Neutrophil (primary cell): ENCODE measurements around the gene ATG9B.
"Not testable (repeated sequence)": the region's sequence is repeated elsewhere in the genome, so short reads cannot be mapped to it uniquely, and the experiment has no call there.

ENCODE experiments used
- H3K27ac ChIP-seq: fragments of 200-600 bp; sonication (generic); 2 replicates; pipeline ENCODE4 v1.5.1; 2016; ENCODE audit warnings: mild to moderate bottlenecking, moderate library complexity
- H3K27me3 ChIP-seq: fragments of 200-600 bp; sonication (generic); 2 replicates; pipeline ENCODE4 v1.6.0; 2016; ENCODE audit warnings: mild to moderate bottlenecking
- H3K36me3 ChIP-seq: fragments of 200-600 bp; sonication (generic); 2 replicates; pipeline ENCODE4 v1.5.1; 2017
- H3K4me1 ChIP-seq, 2 experiments: fragments of 200-600 bp in 1 of 2; sonication (generic) in 1 of 2; 1 replicate in 1 of 2; 2 replicates in 1 of 2; pipeline versions ENCODE4 v1.5.1 to v1.6.1; 2013 to 2016; ENCODE audit warnings: low read depth in 1 of 2, low read length in 1 of 2, mild to moderate bottlenecking in 1 of 2, moderate library complexity in 1 of 2; ENCODE audit not compliant: control insufficient read depth in 1 of 2, insufficient read depth in 1 of 2
- H3K4me3 ChIP-seq, 2 experiments: fragments of 200-600 bp in 1 of 2; sonication (generic) in 1 of 2; 1 replicate in 1 of 2; 2 replicates in 1 of 2; pipeline ENCODE4 v1.5.1; 2013 to 2016; ENCODE audit warnings: low read depth in 1 of 2, low read length in 1 of 2, mild to moderate bottlenecking in 1 of 2, moderate library complexity in 1 of 2
- H3K9me3 ChIP-seq: fragments of 200-600 bp; sonication (generic); 2 replicates; pipeline ENCODE4 v1.5.1; 2016
- TF ChIP-seq, protein P1 (sequence below): fragments of 200-600 bp; sonication (generic); IDR thresholded peaks from 2 replicates; pipeline ENCODE4 v1.5.1; 2016; ENCODE audit warnings: antibody characterized with exemption

The ATG9B gene

DNA sequence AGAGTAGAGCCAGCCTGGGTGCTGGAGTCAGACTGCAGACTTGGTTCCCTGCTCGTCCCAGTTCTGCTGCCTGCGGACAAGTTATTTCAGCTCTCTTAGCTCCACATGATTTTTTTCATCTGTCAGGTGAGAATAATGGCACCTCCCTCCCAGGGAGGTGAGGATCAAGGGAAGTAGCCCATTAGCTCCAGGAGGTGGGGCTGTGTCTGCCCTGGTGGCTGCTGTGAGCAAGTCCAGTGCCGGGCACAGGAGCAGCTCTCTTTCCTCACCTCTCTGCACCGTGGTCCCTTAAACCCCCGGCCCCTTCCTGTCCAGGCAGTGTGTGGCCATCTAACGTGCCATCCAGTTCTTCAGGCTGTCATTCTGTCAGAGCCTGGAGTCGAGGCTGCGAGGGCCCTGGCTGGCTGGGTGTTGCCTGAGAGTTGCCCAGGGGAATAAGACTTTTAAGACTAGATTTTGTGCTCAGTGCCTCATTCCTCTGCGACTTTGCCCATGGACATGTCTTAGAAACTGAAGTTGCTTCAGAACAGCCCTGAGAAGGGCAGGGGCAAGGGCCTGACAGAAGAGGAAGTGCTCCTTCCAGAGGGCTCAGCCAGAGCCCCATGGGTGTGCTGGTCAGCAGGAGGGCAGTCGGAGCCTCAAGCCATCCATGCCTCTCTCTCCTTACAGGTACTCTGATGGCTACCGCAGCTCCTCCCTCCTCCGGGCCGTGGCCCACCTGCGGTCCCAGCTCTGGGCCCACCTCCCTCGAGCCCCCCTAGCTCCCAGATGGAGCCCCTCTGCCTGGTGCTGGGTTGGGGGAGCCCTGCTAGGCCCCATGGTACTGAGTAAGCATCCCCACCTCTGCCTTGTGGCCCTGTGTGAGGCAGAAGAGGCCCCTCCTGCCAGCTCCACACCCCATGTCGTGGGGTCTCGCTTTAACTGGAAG lies 8.9 kb upstream of the ATG9B start:
- peaks cover 40% of the 10 kb centered on the region for H3K36me3 ChIP-seq
- TF ChIP-seq, protein P1, sequence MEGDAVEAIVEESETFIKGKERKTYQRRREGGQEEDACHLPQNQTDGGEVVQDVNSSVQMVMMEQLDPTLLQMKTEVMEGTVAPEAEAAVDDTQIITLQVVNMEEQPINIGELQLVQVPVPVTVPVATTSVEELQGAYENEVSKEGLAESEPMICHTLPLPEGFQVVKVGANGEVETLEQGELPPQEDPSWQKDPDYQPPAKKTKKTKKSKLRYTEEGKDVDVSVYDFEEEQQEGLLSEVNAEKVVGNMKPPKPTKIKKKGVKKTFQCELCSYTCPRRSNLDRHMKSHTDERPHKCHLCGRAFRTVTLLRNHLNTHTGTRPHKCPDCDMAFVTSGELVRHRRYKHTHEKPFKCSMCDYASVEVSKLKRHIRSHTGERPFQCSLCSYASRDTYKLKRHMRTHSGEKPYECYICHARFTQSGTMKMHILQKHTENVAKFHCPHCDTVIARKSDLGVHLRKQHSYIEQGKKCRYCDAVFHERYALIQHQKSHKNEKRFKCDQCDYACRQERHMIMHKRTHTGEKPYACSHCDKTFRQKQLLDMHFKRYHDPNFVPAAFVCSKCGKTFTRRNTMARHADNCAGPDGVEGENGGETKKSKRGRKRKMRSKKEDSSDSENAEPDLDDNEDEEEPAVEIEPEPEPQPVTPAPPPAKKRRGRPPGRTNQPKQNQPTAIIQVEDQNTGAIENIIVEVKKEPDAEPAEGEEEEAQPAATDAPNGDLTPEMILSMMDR, result no peak
- H3K4me3 ChIP-seq, result no peak overlapping the region

DNA sequence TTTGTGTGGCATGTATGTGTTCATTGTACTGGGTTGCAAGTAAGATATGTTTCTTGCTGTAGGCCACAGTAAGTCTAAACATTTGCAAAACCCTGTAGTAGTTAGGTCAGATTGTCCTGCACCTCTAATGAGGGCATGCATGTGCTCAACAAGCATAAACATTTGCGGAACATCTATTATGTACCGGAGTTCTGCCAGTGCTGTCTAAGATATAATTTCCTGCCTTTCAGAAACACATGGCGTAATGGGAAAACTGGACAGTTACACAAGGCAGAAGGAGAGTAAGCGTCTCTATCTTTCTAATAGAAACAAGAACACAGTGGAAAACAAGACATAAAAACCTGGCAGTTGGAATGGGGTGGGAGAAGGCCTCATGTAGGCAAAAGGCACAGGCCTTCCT lies 6.7 kb upstream of the ATG9B start:
- Histone ChIP-seq H3K27ac (no peak overlapping the region), H3K27me3 (peaks cover 14% of the 10 kb centered on the region), H3K4me1 (peaks cover 17 to 20% of the 10 kb centered on the region in 2 experiments), H3K4me3 (no peak overlapping the region), H3K36me3 (peaks cover 23% of the 10 kb centered on the region), H3K9me3 (no peaks in the 10 kb centered on the region)
- TF ChIP-seq, protein P1, result no peak

More for the DNA sequence above, 8.9 kb upstream of the ATG9B start:
- Histone ChIP-seq H3K27me3 (no peaks in the 10 kb centered on the region), H3K9me3 (no peaks in the 10 kb centered on the region), H3K27ac (no peak overlapping the region), H3K4me1 (peaks cover 8 to 11% of the 10 kb centered on the region in 2 experiments)

DNA sequence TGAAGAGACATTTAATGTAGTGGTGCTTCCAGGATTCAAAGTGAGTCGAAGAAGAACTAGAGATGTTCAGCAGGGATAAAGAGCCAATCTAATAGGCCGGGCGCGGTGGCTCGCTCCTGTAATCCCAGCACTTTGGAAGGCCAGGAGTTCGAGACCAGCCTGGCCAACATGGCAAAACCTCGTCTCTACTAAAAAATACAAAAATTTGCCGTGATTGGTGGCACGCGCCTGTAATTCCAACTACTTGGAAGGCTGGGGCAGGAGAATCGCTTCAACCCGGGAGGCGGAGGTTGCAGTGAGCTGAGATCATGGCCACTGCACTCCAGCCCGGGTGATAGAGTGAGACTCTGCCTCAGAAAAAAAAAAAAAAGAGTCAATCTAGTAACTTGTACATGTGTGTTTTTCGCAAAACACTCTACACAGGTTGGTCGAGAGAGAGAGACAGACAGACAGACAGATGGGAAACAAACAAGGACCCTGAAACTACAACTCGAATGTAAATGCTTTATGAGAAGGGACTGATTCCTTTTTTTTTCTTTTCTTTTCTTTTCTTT lies 4.7 kb upstream of the ATG9B start:
- H3K4me3 ChIP-seq, result peak overlapping the region; percentile 91 to 96
- H3K4me1 ChIP-seq, result peaks cover 17 to 20% of the 10 kb centered on the region in 2 experiments
- H3K27me3 ChIP-seq, result peaks cover 19% of the 10 kb centered on the region
- H3K27ac ChIP-seq, result peak overlapping the region; percentile 79
- H3K36me3 ChIP-seq, result peaks cover 4% of the 10 kb centered on the region
- TF ChIP-seq, protein P1, result no peak
- H3K9me3 ChIP-seq, result no peaks in the 10 kb centered on the region

DNA sequence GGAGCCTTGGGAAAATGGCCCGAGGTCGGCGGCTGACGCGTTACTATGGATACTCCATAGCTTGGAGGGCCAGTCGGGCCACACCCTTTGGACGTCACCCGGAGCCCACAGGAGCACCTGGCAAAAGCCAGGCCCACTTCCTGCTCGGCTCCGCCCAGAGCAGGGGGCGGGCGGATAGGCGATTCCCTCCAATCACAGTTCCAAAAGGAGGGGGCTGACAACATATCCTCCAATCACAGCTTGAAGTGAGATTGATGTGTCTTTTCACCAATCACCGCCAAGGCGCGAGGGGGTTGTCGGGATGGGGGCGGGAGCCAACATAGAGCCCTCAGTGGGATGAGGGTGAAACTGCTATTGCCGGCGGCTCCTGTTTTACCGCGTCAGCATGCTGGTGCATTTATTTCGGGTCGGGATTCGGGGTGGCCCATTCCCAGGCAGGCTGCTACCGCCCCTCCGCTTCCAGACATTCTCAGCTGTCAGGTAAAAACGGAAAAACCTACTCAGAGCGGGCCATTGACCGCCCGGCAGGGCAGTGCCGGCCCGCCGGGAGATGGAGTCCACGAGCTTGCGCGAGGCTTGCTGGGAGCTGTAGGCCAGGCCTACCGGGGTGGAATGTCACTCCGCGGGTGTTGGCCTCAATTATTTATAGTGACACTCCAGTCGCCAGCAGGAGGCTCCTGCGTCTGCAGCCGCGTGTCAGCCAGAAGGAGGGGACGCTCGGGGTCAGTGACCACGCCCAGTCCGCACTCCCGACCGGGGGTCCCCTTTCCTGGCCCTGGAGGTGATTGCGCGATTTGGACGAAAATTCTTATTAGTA lies 4.0 kb upstream of the ATG9B start, which contains the start of gene ABCB8:
TSS of gene ABCB8 (plus strand) at position 320 of the 817 bp plus-strand sequence. CDS start at position 386, 66 bp downstream.
- Histone ChIP-seq H3K27me3 (peaks cover 26% of the 10 kb centered on the region), H3K27ac (peak within 1 kb of the TSS; percentile 79), H3K36me3 (peaks cover 3% of the 10 kb centered on the region), H3K9me3 (no peaks in the 10 kb centered on the region), H3K4me3 (peak within 1 kb of the TSS; percentile 91 to 96), H3K4me1 (peaks cover 17 to 20% of the 10 kb centered on the region in 2 experiments)
- TF ChIP-seq, protein P1, result peak; percentile 59

DNA sequence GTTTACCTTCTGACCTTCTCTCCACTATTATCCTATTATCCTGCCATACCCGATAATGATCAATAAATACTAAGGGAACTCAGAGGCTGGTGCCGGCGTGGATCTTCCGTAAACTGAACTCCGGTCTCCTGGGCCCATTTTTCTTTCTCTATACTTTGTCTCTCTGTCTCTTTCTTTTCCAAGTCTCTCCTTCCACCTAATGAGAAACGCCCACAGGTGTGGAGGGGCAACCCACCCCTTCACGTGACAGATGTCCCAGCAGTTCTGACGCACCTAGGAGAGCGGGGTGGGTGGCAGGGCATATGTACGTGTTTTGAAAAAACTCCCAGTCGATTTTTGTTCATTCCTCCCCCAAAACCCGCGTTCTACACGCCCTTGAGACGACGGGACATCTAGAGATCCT lies 3.4 kb upstream of the ATG9B start:
- H3K36me3 ChIP-seq, H3K9me3 ChIP-seq: not testable (repeated sequence)
- H3K27me3 ChIP-seq, result peaks cover 32% of the 10 kb centered on the region
- peak overlapping the region; percentile 91 to 96 for H3K4me3 ChIP-seq
- peaks cover 17 to 20% of the 10 kb centered on the region in 2 experiments for H3K4me1 ChIP-seq
- peak overlapping the region; percentile 79 for H3K27ac ChIP-seq

DNA sequence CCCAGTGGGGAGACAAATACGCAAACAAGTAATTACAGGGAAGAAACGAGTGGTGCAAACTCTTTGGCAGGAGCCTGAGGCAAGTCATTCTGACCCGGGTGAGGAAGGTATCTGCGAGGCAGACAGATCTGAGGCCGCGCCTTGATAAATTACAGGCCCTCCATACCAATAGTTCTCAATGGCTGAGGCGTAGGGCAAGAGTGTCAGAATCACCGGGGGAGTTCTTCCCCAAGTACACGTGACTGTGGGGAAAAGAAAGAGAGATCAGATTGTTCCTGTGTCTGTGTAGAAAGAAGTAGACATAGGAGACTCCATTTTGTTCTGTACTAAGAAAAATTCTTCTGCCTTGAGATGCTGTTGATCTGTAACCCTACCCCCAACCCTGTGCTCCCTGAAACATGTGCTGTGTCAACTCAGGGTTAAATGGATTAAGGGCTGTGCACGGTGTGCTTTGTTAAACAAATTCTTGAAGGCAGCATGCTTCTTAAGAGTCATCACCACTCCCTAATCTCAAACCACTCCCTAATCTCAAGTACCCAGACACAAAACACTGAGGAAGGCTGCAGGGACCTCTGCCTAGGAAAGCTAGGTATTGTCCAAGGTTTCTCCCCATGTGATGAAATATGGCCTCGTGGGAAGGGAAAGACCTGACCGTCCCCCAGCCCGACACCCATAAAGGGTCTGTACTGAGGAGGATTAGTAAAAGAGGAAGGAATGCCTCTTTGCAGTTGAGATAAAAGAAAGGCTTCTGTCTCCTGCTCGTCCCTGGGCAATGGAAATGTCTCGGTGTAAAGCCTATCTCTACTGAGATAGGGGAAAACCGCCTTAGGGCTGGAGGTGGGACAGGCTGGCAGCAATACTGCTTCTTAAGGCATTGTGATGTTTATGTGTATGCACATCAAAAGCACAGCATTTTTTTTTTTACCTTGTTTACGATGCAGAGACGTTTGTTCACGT lies 2.8 kb upstream of the ATG9B start:
- not testable (repeated sequence) for H3K36me3 ChIP-seq, H3K9me3 ChIP-seq
- peak overlapping the region; percentile 79 for H3K27ac ChIP-seq
- peaks cover 17 to 20% of the 10 kb centered on the region in 2 experiments for H3K4me1 ChIP-seq
- H3K27me3 ChIP-seq, result peaks cover 39% of the 10 kb centered on the region
- peak overlapping the region; percentile 91 to 96 for H3K4me3 ChIP-seq
